Right atrium auricular region (tissue), 2 donors: Measurements from ENCODE around the gene FCHO2. TPM values are rescaled to one million over a fixed set of nuclear protein-coding genes. Genes with fewer than 3 reads are reported as not detected.
A peak's percentile ranks its signal among the peaks of the same experiment; 100 is the strongest.

ENCODE experiments used
- DNase-seq: peaks from one replicate; pipeline ENCODE4 v3.0.0-alpha.2; 2019; ENCODE audit warnings: low spot score
- H3K27ac ChIP-seq, 2 donors: fragments of 200-600 bp; sonication (generic); 1 replicate in 1 of 2; 2 replicates in 1 of 2; pipeline ENCODE4 v1.5.1; 2016 to 2019
- H3K27me3 ChIP-seq, 2 donors: fragments of 200-600 bp; sonication (generic); one replicate each; pipeline versions ENCODE4 v1.5.1 to v1.6.0; 2017 to 2019
- H3K36me3 ChIP-seq: fragments of 200-600 bp; sonication (generic); one replicate; pipeline ENCODE4 v1.5.1; 2016
- H3K4me1 ChIP-seq, 2 donors: fragments of 200-600 bp; sonication (generic); one replicate each; pipeline versions ENCODE4 v1.5.1 to v1.6.0; 2017 to 2019
- H3K4me3 ChIP-seq, 2 donors: fragments of 200-600 bp; sonication (generic); 1 replicate in 1 of 2; 2 replicates in 1 of 2; pipeline ENCODE4 v1.5.1; 2017 to 2019; ENCODE audit warnings: mild to moderate bottlenecking in 1 of 2, moderate library complexity in 1 of 2
- H3K9me3 ChIP-seq, 2 donors: fragments of 200-600 bp; sonication (generic); one replicate each; pipeline ENCODE4 v1.5.1; 2019
- total RNA-seq, 2 donors: library from RNA; depleted of rRNA; stranded (reverse); fragments of >200 nt; gene quantifications; one replicate each; pipeline ENCODE4 v1.1.0, GENCODE V29; 2016
- TF ChIP-seq, protein P1 (sequence below), 2 donors: fragments of 200-600 bp; sonication (generic); IDR thresholded peaks; one replicate each; pipeline ENCODE4 v1.5.1; 2019; ENCODE audit warnings: antibody characterized with exemption in 2 of 2

The FCHO2 gene
- total RNA-seq, 2 donors from 2014 or later: 10.7 to 12.1 TPM

DNA sequence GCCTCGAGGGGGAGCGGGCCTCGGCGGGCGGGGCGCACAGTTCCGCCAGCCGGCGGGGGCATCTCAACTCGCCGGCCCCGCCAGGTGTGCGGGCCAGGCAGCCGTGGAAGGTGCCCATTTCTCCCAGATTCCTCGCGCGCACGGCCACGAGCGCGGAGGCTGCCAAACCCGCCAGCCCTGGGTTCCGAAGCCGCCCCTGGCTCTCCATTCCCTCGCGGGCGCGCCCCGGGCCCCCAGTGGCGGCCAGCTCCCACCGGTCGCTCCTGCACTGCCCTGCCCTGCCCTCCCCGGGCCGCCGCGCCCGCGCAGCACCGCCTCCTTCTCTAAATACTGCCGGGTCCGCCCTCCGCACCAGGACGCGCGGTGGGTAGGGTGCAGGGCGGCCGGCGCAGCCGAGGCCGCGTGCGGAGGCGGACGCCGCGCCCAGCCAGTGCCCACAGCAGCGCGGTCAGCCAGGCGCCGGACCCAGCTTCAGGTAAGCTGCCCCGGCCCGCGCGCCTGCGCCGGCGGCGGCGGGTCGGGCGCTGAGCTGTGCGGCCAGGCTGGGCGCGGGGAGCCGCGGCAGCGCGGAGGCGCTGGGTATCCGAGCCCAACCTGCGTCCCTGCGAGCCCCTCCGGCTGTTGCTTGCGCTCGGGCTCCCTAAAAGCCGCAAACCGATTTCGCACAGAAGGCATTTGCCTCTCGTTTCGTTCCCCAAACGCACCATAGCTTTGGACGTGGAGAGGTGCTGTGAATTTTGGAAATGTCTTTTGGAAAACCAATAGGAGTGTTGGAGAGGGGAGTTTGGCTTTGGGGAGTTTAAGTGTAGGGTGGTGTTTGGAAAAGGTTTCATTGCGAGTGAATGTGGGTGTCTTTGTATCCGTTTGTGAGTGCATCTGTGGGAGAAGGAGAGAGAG is 164.6 kb downstream of the FCHO2 start, which contains the start of gene TMEM171:
Gene TMEM171, plus strand, starts transcription at position 354 of the 897 bp plus-strand sequence. CDS start 2,799 bp downstream, outside the sequence.
- Histone ChIP-seq H3K9me3 (no peaks in the 10 kb centered on the region), H3K27me3 (no peaks in the 10 kb centered on the region), H3K4me3 (peak within 1 kb of the TSS in 1 of 2 donors; percentile 48), H3K27ac (no peak within 1 kb of the TSS), H3K36me3 (no peaks in the 10 kb centered on the region), H3K4me1 (peaks cover 0 to 7% of the 10 kb centered on the region in 2 donors)
- TF ChIP-seq, protein P1, sequence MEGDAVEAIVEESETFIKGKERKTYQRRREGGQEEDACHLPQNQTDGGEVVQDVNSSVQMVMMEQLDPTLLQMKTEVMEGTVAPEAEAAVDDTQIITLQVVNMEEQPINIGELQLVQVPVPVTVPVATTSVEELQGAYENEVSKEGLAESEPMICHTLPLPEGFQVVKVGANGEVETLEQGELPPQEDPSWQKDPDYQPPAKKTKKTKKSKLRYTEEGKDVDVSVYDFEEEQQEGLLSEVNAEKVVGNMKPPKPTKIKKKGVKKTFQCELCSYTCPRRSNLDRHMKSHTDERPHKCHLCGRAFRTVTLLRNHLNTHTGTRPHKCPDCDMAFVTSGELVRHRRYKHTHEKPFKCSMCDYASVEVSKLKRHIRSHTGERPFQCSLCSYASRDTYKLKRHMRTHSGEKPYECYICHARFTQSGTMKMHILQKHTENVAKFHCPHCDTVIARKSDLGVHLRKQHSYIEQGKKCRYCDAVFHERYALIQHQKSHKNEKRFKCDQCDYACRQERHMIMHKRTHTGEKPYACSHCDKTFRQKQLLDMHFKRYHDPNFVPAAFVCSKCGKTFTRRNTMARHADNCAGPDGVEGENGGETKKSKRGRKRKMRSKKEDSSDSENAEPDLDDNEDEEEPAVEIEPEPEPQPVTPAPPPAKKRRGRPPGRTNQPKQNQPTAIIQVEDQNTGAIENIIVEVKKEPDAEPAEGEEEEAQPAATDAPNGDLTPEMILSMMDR (IDR thresholded peaks at IDR 0.05): no peak
- DNase-seq: no peak

DNA sequence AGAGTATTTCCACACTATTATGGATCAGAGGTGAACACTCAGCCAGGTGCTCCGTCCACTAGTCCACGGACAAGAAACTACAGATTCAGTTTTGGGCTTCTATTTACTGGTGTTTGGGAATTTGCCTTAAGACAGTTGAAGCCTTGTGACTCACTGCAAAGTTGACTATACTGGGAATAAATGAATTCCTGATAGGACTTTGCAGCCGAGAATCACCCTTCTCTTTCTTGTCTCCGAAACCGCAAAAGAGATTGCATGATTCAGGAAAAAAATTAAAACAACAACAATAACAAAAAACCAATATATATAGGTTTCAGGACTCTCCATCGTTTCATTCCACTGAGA is 165.2 kb downstream of the FCHO2 start:
- no peak for DNase-seq
- Histone ChIP-seq H3K27ac (no peak overlapping the region), H3K9me3 (no peaks in the 10 kb centered on the region), H3K4me1 (peaks cover 0 to 7% of the 10 kb centered on the region in 2 donors), H3K36me3 (no peaks in the 10 kb centered on the region), H3K4me3 (peak overlapping the region in 1 of 2 donors; percentile 48), H3K27me3 (no peaks in the 10 kb centered on the region)
- TF ChIP-seq, protein P1 (IDR thresholded peaks at IDR 0.05): no peak

DNA sequence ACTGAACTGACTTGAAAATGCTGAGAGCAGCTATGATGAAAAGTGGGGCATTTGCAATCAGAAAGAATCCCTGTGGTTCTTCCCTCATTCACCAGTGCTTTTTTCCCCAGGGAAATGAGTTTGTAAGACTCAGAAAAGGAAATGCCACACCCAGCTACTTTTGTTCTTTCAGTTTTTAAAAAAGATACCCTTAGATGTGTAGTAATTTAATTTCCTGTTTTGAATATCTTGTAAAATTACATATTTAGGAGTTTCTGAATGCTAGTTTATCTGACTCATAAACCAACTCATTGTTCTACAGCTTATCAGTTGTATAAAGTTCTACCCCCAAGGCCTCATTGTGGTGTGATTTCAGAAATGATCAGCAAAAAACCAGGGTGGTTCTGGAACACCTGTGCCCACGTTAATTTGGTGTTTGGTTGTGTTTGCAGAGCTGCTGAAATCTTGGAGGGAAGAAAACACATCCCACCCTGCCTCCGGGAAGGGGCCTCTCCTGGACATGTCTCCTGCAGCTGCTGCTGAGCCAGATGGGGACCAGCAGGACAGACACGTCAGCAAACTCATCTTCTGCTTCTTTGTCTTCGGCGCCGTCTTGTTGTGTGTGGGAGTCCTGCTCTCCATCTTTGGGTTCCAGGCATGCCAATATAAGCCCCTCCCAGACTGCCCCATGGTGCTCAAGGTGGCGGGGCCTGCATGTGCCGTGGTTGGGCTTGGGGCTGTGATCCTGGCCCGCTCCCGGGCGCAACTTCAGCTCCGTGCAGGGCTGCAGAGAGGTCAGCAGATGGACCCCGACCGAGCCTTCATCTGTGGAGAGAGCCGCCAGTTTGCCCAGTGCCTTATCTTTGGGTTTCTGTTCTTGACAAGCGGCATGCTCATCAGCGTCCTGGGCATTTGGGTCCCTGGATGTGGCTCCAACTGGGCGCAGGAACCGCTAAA is 167.3 kb downstream of the FCHO2 start:
- H3K9me3 ChIP-seq: no peaks in the 10 kb centered on the region
- TF ChIP-seq, protein P1 (IDR thresholded peaks at IDR 0.05): no peak
- DNase-seq: no peak
- H3K27me3 ChIP-seq: no peaks in the 10 kb centered on the region
- no peak overlapping the region for H3K27ac ChIP-seq
- no peak overlapping the region for H3K4me3 ChIP-seq
- H3K36me3 ChIP-seq: no peaks in the 10 kb centered on the region
- H3K4me1 ChIP-seq: peaks cover 0 to 7% of the 10 kb centered on the region in 2 donors

DNA sequence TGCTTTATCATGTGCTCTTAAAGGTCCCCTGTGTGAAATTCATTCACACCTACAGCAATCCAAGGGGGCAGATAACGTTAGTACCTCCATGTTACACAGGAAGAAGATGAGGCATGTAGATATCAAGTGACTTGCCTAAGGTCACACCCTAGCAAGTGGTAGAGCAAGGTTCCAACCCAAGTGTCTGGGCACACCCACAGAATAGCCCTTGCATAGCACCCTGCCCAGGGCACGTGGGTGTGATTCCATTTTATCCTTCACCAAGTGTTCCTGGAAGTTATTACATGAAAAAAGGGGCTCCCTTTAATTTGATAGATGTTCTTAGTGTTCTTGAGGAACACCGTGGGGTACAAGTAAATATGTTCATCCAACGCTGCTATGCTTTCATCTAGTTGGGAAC is 169.4 kb downstream of the FCHO2 start:
- peaks cover 0 to under 1% of the 10 kb centered on the region in 2 donors for H3K4me1 ChIP-seq

DNA sequence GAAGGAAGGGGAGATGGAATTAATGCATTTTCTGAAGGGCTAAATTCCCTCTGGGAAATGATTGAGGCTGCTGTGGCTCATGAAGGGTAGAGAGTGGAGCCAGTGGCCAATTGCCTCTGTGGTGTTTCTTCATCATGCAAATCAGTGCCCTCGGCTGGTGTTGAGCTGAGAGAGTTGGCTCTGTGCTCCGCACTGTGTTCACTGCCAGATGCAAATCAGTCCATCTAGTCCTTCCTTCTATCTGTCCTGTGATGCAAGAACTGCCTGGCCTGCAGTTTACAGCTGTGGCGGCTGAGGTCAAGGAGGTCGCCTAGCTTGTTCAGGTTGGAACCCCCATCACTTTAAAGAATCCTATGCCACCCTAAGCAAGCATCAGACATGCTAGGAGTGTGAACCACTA is 170.5 kb downstream of the FCHO2 start:
- Histone ChIP-seq H3K27ac (no peak overlapping the region), H3K4me3 (no peak overlapping the region), H3K36me3 (no peaks in the 10 kb centered on the region), H3K9me3 (no peaks in the 10 kb centered on the region), H3K4me1 (no peaks in the 10 kb centered on the region), H3K27me3 (no peaks in the 10 kb centered on the region)
- TF ChIP-seq, protein P1 (IDR thresholded peaks at IDR 0.05): no peak
- DNase-seq: no peak

More for the DNA sequence above, 169.4 kb downstream of the FCHO2 start:
- DNase-seq: no peak
- Histone ChIP-seq H3K4me3 (no peak overlapping the region), H3K9me3 (no peaks in the 10 kb centered on the region), H3K27ac (no peak overlapping the region), H3K27me3 (no peaks in the 10 kb centered on the region), H3K36me3 (no peaks in the 10 kb centered on the region)
- TF ChIP-seq, protein P1 (IDR thresholded peaks at IDR 0.05): no peak
